HG03060 (cell line): ENCODE measurements around the gene CDKL2.
"Not testable (repeated sequence)": the region's sequence is repeated elsewhere in the genome, so short reads cannot be mapped to it uniquely, and the experiment has no call there.

ENCODE experiments used
- ATAC-seq: cut with Tn5 transposase; IDR thresholded peaks from one replicate; pipeline ENCODE4 v1.9.1; 2021; ENCODE audit warnings: low read depth, moderate number of reproducible peaks; ENCODE audit not compliant: unreplicated experiment

Gene CDKL2

DNA sequence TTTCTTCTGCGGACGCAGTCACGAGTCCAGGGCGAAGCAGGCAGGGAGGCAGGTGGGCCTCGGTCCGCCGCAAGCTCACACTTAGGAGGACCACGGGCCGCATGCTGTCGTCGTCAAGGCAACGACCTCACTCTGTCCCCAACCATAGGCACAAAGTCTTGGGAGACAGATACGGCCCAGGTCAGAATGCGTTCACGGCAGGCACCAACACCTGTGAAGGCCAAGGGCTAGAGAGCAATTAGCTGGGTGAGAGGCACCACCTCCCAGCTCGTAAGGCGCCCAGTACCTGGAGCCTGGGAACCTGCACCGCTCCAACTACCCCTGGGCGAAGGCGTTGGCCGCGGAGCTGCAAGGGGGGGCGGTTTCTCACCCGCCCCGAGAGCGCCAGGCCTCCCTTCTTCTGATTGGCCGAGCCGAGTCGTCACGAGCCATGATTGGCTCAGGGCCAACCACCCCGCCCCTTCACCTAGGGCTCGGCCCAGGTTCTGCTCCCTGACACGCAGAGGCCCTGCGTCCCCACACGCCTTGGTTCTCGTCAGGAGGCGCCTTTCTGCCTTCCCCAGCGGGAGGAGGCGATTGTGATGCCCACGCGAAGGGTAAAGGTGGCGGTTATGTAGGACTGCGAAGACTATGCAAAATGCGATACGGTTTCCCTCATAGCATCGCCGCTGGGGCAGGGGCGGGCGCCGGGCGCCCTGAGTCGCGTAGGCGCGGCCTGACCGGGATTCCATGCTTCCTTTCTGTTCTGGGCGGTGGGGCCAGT is at the start of gene CDKL2:
TSS of gene CDKL2 (minus strand) at position 355 of the 763 bp plus-strand sequence. CDS start 4,540 bp downstream, outside the sequence.
- ATAC-seq = peak; percentile 91

DNA sequence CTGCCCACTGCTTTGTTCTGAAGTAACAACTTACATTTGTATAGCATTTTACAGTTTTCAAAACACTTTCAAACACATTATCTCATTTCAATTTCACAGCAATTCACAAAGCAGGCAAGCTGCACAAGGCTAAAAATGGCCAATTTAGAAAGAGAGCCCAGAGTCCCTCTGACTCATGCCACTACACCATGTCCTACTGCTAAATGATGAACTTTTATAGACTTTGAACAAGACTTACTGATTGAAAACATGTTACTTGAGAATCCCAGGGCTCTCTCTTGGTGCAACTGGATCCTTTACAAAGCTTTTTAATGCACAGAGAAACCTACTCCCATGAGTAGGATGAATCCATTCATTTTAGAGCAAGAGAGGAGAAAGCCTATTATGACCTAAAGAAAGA is 48.6 kb upstream of the CDKL2 start:
- ATAC-seq = no peak

DNA sequence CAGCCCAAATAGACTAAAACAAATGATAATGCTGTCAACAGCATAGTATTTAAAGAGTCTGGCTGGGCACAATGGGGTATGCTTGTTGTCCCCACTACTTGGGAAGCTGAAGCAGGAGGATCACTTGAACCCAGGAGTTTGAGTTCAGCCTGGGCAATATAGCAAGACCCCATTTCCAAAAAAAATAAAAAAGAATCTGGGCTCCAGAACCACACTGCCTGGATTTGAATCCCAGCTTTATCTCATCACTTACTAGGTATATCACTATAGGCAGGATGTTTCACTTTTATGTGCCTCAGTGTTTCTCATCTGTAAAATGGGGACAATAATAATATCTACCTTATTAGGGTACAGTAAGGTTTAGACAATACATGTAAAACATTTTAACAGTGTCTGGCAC is 48.1 kb upstream of the CDKL2 start:
- no peak for ATAC-seq

DNA sequence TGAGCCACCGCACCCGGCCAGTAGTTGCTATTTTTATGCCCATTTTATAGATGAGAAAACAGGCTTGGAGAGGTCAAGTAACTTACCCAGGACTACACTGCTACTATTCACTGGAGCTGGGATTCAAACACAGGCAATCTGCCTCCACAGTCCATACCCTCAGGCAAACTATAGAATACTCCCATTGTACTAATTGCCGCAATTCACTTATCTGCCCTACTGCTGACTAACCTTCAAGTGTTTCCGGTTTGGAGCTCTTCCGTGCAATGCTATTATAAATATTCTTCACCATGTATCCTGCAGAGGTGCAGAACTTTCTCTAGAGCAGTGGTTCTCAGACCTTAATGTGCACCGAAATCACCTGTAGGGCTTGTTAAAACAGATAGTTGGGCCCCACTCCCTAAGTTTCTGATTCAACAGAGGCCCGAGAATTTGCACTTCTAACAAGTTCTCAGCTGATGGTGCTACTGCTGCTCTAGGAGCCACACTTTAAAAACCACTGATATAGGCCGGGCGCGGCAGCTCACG is 44.7 kb upstream of the CDKL2 start:
- ATAC-seq = no peak

DNA sequence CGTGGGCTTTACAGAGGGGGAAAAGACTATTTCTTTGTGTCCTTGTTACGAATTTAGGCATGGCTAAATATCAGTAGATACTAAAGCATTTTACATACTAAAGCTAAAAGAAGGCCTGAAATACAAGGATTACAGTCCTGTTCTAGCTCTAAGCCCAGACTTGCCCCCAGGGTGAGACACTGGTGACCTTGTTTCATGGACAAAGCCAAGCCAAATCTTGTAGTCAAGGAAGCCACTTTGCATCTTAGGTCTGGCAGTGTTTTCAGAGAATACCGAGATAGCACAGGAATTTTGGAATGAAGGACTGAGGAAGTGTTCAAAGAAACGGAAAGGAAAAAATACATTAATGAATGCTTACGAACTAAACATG is 43.6 kb upstream of the CDKL2 start:
- ATAC-seq = no peak

DNA sequence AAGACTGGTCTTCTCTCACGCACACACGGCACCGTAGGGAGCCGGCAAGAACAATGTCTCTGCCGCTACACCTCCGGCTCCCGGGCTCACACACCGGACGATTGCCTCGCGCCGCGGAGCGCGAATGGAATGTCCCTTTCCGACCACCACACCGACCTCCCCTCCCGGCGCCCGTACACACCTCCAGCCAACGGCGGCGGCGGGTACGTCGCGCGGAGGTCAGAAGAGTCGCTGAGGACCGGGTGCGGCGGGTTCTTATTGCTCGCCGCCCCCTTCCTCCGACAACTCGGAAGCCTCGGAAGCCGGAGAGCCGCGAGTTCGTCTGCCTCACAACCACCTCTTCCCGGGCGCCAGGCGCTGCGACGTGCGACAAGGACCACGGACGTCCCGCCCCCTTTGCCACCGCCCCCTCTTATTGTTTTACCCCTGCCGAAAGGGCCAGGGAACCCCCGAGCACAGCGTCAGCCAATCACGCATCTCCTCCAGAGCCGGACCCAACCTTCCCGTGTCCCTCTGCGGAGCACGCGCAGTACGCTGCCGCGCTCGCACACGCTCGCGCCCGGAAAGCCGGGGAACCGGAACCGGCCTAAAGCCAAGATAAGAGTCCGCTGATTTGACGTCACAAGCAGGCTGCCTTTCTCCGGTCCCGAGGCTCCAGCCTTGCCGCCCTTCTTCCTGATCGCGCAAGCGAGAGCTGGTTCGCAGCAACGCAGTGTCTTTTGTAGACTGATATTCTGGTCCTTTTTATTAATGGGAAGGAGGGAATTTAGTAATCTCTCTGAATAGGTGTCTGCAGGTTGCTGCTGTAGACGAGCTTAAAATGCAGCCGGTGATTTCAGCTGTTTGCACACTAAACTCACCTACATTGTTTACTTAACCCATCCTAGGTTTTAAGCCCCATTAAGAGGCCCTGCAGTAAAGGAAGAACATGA is 43.0 kb upstream of the CDKL2 start, which contains the start of gene G3BP2:
TSS of gene G3BP2 (minus strand) at position 385 of the 932 bp plus-strand sequence. CDS start 11,386 bp downstream, outside the sequence.
- peak; percentile 81 for ATAC-seq

DNA sequence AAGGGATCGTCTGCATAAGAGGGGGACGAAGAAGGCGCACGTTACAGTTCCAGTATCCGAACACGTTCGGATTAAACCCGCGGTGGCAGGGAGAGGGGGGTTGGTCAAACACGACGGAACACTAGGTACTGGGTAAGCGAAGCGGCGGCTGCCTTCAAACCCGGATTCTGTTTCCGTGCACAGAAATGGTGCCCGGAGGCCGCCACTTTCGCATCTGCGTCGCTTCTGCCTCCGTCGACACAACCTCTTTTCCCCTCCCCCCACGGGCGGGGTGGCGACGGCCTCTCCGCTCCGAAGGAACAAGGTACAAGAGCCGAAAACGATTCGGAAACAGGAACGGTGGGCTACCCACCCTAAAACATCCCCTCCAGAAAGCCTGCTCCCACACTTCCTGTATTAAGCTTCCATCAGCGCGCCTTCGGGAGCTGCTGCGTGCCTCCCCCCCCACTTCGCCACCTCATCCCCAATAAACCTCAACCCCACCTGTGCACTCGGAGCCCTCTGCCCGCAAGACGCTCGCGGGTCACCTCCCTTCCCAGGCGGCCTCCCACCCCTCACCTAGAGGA is 42.2 kb upstream of the CDKL2 start:
- ATAC-seq = peak; percentile 16

DNA sequence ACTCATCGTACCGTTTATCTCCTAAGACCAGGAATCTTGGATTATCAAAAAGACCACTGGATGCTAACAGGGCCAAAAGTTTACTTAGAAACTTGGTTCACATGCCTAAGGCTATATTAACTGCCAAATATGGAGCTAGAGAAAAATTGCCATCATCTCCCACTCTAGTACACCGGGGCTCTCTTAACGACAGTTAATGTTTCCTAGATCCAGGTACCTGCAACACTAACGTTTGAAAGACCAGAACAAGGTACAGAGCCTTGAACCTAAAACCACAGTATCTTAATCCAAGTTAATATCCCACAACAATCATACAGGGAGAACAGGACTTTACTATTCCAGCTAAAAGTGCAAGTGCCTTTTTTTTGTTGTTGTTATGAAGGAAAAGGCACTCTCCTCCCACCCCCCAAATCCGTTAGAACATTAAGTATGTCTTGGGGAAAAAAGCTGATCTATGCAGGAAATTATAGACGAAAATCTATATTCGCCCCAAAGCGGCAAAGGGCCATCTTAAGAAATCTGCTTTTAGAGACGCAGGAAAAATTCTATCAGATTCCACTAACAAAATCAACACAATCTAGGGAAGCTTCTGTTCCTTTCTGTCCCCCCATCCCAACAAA is 41.6 kb upstream of the CDKL2 start:
- ATAC-seq = no peak

DNA sequence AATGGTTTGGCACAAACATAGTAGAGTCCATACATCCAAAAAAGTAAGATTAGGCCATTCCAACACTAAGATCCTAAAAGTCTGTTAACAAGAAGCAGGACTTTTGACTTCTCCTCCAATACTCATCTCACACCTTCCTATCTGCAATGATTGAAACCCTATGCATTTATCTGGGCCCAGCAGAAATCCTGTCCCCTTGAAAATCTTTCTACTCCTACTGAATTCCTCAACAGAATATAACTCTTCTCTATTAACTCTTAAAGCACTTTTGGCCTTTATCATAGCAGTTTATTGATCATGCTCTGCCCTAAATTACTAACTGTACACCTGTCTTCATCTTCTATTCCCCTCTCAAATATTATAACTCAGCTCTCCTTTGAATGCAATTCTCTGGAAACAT is 38.3 kb upstream of the CDKL2 start:
- ATAC-seq = no peak

DNA sequence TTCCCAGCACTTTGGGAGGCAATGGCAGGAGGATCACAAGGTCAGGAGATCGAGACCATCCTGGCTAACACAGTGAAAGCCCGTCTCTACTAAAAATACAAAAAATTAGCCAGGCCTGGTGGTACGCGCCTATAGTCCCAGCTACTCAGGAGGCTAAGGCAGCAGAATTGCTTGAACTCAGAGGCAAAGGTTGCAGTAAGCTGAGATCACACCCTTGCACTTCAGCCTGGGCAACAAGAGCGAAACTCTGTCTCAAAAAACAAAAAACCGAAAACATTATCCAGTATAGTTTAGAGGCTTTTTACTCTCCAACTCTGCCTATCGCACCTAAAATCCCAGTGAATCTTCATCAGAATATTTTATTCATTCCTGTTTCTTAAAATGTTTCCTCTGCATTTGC is 37.3 kb upstream of the CDKL2 start:
- ATAC-seq = not testable (repeated sequence)

DNA sequence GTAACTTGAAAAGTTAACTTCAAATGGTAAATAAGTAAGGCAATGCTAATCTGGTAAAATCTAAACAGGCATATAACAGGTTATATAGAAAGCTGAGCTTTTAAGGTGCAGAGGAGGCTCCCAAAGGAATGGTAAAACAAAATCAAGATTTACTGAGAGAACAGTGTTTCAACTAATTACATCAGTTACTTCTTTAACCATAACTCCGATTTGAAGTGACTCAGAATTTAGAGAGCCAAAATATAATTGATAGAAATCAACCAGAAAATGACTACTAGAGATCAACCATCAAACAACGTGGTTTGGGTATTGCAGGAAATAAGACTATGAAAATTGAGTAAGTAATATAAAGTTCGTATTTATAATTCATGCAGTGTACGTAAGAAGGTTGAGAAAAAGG is 36.0 kb upstream of the CDKL2 start:
- no peak for ATAC-seq

DNA sequence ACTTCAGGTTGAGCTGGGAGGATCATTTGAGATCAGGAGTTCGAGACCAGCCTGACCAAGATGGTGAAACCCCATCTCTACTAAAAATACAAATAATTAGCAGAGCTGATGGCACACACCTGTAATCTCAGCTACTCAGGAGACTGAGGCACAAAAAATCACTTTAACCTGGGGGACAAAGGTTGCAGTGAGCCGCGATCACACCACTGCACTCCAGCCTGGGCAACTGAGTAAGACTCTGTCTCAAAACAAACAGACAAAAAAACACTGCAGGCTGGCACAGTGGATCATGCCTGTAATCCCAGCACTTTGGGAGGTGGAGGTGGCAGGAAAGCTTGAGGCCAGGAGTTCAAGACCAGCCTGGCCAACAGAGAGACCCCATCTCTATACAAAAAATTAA is 34.3 kb upstream of the CDKL2 start:
- ATAC-seq = not testable (repeated sequence)

DNA sequence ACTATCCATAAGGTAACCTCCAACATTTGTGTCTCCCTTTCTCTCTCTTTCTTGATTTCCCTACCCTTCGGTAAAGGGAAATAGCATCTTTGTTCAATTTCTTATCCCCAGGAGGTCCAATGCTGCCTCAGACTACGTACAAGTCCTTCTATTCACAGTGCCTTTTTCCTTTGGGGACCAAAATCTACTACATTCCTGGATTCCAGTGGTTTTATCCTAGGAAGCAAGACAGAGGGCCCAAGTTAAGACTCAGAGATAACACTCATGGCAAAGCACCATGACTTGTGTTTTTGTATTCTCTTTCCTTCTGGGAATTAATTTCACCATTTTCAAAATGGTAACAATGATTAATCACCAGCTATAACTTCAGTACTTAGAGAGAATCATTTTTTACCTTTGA is 32.3 kb upstream of the CDKL2 start:
- no peak for ATAC-seq

DNA sequence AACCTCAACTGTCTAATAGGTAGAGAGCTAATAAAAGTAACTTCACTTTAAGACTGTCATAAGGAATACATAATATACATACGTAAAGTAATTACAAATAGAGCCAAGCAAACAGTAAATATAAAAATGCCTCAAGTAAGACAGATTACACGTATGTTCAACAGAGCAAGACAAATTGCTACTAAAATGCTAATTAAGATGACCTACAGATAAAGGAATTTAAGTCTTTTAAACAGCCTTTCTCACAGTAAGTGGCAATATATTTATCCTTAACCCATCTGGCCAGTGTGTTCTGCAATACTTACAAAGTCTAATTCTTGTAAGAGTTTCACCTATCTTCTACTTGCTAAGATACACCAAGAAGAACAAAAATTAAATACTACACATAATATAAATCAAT is 30.2 kb upstream of the CDKL2 start:
- no peak for ATAC-seq

DNA sequence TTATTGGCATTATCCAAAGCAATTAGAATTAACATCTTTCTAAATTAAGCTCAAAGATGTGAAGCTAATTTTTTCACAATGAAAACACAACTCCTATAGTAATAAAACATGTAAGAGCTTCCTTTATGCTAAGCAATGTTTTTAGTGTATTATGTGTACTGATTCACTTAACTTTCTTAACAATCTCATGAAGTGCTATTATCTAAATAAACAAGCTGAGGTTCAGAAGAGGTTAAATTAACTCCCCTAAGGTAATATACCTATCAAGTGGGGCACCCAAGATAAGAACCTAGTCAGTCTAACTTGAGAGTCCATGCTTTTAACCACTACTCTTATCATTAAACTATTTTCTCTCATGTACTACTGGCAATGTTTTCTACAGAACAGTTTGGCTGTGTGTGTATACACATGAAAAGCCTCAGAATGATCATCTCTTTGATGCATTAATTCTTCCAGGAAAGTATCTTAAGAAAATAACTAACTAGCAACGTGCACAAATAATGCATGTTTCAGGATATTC is 29.2 kb upstream of the CDKL2 start:
- no peak for ATAC-seq

DNA sequence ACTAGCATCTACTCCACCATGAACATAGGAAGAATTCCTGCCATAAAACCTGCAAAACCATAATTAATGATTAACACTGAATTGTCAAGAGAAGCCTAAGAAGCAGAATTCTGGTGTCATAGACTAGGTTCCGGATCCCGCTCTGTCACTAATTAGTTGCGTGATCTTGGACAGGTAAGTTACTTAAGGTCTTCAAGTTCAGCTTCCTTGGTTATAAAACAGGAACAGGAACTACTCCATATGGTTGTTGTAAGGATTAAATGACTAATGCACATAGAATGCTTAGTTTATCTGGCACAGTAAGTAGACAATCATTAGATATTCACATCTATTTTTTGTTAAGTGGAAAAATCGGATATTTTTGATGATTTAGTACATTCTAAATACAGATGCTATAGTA is 28.5 kb upstream of the CDKL2 start:
- no peak for ATAC-seq

DNA sequence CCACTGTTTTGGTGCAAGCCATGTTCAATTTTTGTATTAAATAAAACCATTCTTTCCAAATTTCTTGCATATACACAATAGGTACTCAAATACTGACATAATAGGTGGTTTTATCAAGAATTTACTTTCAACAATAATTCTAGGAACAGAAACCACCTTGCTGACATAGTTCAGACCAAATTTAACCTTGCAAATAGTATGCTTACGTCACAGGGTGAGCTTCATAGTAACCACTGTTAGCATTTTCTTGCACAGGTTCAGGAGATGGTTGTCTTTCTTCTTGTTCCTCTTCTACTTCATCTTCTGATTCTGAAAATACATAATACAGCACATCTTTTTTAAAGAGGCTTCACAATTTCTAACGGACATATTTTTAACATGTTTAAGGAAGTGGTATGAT is 25.2 kb upstream of the CDKL2 start:
- no peak for ATAC-seq

DNA sequence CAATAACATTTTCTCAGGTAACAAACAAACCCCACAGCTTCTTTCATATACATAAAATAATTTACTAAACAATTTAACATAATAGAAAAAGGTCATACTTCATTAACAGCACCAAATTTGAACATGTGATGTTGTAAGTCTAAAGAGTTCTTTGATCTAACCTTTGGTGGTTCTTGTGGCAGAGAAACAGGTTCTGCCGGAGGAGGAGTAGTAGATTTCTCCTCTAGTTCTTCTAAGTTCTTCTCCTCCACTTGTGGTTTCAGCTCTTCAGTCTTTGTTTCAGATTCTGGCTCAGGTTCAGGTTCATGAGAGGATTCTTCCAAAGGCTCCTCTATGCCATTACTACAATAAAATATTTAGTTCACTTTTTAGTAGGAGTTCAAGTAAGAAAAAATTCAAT is 24.6 kb upstream of the CDKL2 start:
- ATAC-seq = no peak

DNA sequence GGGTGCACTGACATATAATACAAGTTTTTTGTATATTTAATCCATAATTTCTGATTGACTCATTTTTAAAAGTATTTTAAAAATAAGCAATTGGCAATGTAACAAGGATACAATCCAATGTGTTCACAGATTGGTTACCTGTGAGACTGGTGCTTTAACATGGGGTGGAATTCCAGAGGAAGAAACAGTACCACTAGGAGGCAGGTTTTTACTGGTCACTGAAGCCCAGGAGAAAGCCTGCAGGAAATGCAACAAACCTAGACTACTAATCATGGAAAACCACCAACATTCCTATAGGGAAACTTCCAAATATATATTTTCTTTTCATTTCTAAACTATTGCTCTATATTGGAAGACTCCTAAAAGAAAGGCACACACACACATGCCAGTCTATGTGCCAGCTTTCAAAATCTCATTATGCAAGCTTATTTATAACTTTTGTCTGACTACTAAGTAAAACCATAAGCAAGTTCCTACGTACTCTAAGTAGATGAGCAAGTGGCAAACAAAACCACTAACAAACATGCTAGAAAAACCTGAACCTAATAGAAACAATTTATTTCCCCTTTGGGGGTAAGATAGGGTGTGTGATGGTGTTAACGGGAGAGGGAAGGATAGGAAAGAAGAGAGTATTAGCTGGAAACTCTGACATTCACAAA is 23.6 kb upstream of the CDKL2 start:
- no peak for ATAC-seq

DNA sequence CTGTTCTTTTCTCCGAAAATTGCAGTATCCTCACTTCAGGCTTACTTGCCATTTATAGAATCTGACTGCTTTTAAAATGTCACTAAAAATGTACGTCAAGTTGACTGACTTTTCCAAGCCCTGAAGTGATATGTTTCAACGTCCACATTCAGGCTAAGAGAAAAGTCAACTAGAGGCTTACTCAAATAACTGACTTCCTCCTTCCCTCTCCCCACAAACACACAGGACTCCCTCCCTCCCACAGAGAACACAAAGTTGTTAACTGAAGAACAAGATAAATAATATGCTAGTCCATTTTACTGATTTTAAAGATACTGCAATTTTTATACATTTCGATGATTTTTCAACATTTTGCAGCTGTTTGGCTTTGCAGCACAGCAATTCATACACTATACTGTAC is 13.8 kb upstream of the CDKL2 start:
- ATAC-seq = no peak
